ENCODE measurements around the gene MRPL12. TPM values are rescaled to one million over a fixed set of nuclear protein-coding genes. Genes with fewer than 3 reads are reported as not detected.

The MRPL12 gene
- total RNA-seq, 1 experiment from 2014 or later = 139 TPM

- TF ChIP-seq NR3C1 (CRISPR knock-in tag; conservative IDR thresholded peaks at IDR 0.05; ENCODE audit: low read depth) (no peak), HMGA2 (CRISPR knock-in tag; IDR thresholded peaks at IDR 0.05) (no peak), ATF3 (CRISPR knock-in tag; conservative IDR thresholded peaks at IDR 0.05) (no peak), NR1H2 (CRISPR knock-in tag; IDR thresholded peaks at IDR 0.05) (no peak), JAZF1 (CRISPR knock-in tag; IDR thresholded peaks at IDR 0.05) (no peak), EMX1 (CRISPR knock-in tag; IDR thresholded peaks at IDR 0.05) (no peak), FOXJ3 (CRISPR knock-in tag; IDR thresholded peaks at IDR 0.05; ENCODE audit: borderline replicate concordance) (no peak), MLX (CRISPR knock-in tag; IDR thresholded peaks at IDR 0.05) (no peak), E2F4 (CRISPR knock-in tag; IDR thresholded peaks at IDR 0.05; ENCODE audit: borderline replicate concordance, low read depth) (no peak), ATF6 (CRISPR knock-in tag; IDR thresholded peaks at IDR 0.05) (no peak)
These were observed 14.6 kb upstream of the MRPL12 start (continued) for GRCh38 chr17:81688616-81689015.

- Mint-ChIP-seq H3K4me3 (no peak overlapping the region), H3K36me3 (peaks cover 36% of the 10 kb centered on the region), H3K9me3 (no peaks in the 10 kb centered on the region), H3K27me3 (ENCODE audit: low read depth) (no peaks in the 10 kb centered on the region), H3K27ac (no peak overlapping the region), H3K4me1 (no peaks in the 10 kb centered on the region)
- ChIA-PET CTCF (no interaction called here), POLR2A (no interaction called here)
- DNase-seq (ENCODE audit: low spot score) = no peak
- no peak for TF ChIP-seq GRHL2 (CRISPR knock-in tag; IDR thresholded peaks at IDR 0.05; ENCODE audit: insufficient replicate concordance, severe bottlenecking)
- no peak for TF ChIP-seq NFATC4 (CRISPR knock-in tag; IDR thresholded peaks at IDR 0.05)
- TF ChIP-seq NFYB (CRISPR knock-in tag; conservative IDR thresholded peaks at IDR 0.05; ENCODE audit: low read depth) = no peak
- TF ChIP-seq RELA (CRISPR knock-in tag; IDR thresholded peaks at IDR 0.05; ENCODE audit: borderline replicate concordance) = no peak
- no peak for TF ChIP-seq ETV6 (CRISPR knock-in tag; IDR thresholded peaks at IDR 0.05)
- no peak for TF ChIP-seq ZNF671 (CRISPR knock-in tag; IDR thresholded peaks at IDR 0.05)
- TF ChIP-seq HMGA2 (CRISPR knock-in tag; IDR thresholded peaks at IDR 0.05) = no peak
- TF ChIP-seq PRDM15 (CRISPR knock-in tag; IDR thresholded peaks at IDR 0.05) = no peak
- TF ChIP-seq CREB1 (CRISPR knock-in tag; IDR thresholded peaks at IDR 0.05) = no peak
- no peak for TF ChIP-seq ATF3 (CRISPR knock-in tag; conservative IDR thresholded peaks at IDR 0.05)
- ATAC-seq = no peak
These were observed 13.1 kb upstream of the MRPL12 start for GRCh38 chr17:81690066-81690465.

Measured in WTC11 (cell line).